Fibroblast of lung (primary cell): ENCODE results near the gene C2orf78.

Experiments used
- EZH2 ChIP-seq: IDR thresholded peaks from 2 replicates; pipeline ENCODE4 v1.5.1; 2012; ENCODE audit warnings: low read length, control low read depth, mild to moderate bottlenecking; ENCODE audit errors: missing control alignments
- TF ChIP-seq, protein P1 (sequence below), 2 donors: IDR thresholded peaks in 1 of 2; conservative IDR thresholded peaks in 1 of 2; 1 replicate in 1 of 2; 2 replicates in 1 of 2; pipeline ENCODE4 v1.5.1; 2011 to 2012; ENCODE audit warnings: low read length in 2 of 2, control low read depth in 1 of 2, inconsistent platforms in 1 of 2, low read depth in 1 of 2, mild to moderate bottlenecking in 1 of 2

GRCh38 chr2:73766994-73767393 lies 17.0 kb upstream of the C2orf78 start:
- TF ChIP-seq, protein P1, sequence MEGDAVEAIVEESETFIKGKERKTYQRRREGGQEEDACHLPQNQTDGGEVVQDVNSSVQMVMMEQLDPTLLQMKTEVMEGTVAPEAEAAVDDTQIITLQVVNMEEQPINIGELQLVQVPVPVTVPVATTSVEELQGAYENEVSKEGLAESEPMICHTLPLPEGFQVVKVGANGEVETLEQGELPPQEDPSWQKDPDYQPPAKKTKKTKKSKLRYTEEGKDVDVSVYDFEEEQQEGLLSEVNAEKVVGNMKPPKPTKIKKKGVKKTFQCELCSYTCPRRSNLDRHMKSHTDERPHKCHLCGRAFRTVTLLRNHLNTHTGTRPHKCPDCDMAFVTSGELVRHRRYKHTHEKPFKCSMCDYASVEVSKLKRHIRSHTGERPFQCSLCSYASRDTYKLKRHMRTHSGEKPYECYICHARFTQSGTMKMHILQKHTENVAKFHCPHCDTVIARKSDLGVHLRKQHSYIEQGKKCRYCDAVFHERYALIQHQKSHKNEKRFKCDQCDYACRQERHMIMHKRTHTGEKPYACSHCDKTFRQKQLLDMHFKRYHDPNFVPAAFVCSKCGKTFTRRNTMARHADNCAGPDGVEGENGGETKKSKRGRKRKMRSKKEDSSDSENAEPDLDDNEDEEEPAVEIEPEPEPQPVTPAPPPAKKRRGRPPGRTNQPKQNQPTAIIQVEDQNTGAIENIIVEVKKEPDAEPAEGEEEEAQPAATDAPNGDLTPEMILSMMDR (conservative IDR thresholded peaks at IDR 0.05 in 1 of 2, IDR thresholded peaks at IDR 0.05 in 1 of 2; ENCODE audit: low read depth in 1 of 2, low read length in 2 of 2): no peak
- TF ChIP-seq EZH2: no peak
